Naive B cell (primary cell): ENCODE results near the gene ABCD3. TPM values are rescaled to one million over a fixed set of nuclear protein-coding genes. Genes with fewer than 3 reads are reported as not detected.
"Not testable (repeated sequence)": the region's sequence is repeated elsewhere in the genome, so short reads cannot be mapped to it uniquely, and the experiment has no call there.

Experiments used
- ATAC-seq, 2 donors: fragments of 150-1000 bp; cut with Tn5 transposase; 2 replicates each; pipeline ENCODE4 v1.10.0; 2021; ENCODE audit warnings: low read depth in 2 of 2, mild to moderate bottlenecking in 2 of 2, moderate library complexity in 2 of 2
- DNase-seq: peaks from one replicate; pipeline ENCODE4 v3.0.0; 2022
- H3K27ac Mint-ChIP-seq, 6 donors: one replicate each; pipeline ENCODE4 v1.8.0; 2020 to 2022; ENCODE audit warnings: mild to moderate bottlenecking in 6 of 6, mixed read lengths in 6 of 6, moderate library complexity in 5 of 6, inconsistent platforms in 2 of 6
- H3K27me3 Mint-ChIP-seq, 3 donors: one replicate each; pipeline ENCODE4 v1.8.0; 2021 to 2022; ENCODE audit warnings: mixed read lengths in 3 of 3, mild to moderate bottlenecking in 1 of 3
- H3K36me3 Mint-ChIP-seq, 2 donors: one replicate each; pipeline ENCODE4 v1.8.0; 2020 to 2022; ENCODE audit warnings: mixed read lengths in 2 of 2, inconsistent platforms in 1 of 2, mild to moderate bottlenecking in 1 of 2
- H3K4me1 Mint-ChIP-seq, 3 donors: one replicate each; pipeline ENCODE4 v1.8.0; 2020 to 2022; ENCODE audit warnings: mixed read lengths in 3 of 3, inconsistent platforms in 1 of 3, mild to moderate bottlenecking in 1 of 3, moderate library complexity in 1 of 3
- H3K4me3 Mint-ChIP-seq, 8 donors: one replicate each; pipeline ENCODE4 v1.8.0; 2020 to 2022; ENCODE audit warnings: mild to moderate bottlenecking in 8 of 8, mixed read lengths in 8 of 8, moderate library complexity in 8 of 8, inconsistent platforms in 2 of 8
- H3K9me3 Mint-ChIP-seq, 7 donors: one replicate each; pipeline ENCODE4 v1.8.0; 2020 to 2022; ENCODE audit warnings: mixed read lengths in 7 of 7, mild to moderate bottlenecking in 5 of 7, inconsistent platforms in 2 of 7, moderate library complexity in 1 of 7
- polyA plus RNA-seq, 6 donors: library from polyadenylated mRNA; unstranded; fragments of 300-500 nt; fragmentation: Illumina TruSeq; gene quantifications; one replicate each; pipeline ENCODE4 v1.2.3, GENCODE V29; 2021; ENCODE audit warnings: low read depth in 6 of 6

Gene ABCD3
- polyA plus RNA-seq, 6 donors from 2014 or later, result 12.3 to 20.7 (median 16.9) TPM

- DNase-seq, result no peak
- H3K27me3 Mint-ChIP-seq, result peaks cover 5 to 16% (median 9%) of the 10 kb centered on the region in 3 donors
- H3K9me3 Mint-ChIP-seq, result peaks cover 0 to 3% (median 0%) of the 10 kb centered on the region in 7 donors
- no peak overlapping the region for H3K27ac Mint-ChIP-seq
- ATAC-seq, result no peak
- no peaks in the 10 kb centered on the region for H3K36me3 Mint-ChIP-seq
- H3K4me3 Mint-ChIP-seq, result no peak overlapping the region
- H3K4me1 Mint-ChIP-seq, result no peaks in the 10 kb centered on the region
Observed at GRCh38 chr1:94554580-94554979, 136.4 kb downstream of the ABCD3 start.

GRCh38 chr1:94555091-94555490 is 136.9 kb downstream of the ABCD3 start:
- DNase-seq (no peak), ATAC-seq (no peak)
- H3K27ac Mint-ChIP-seq, result no peak overlapping the region
- peaks cover 4 to 16% (median 5%) of the 10 kb centered on the region in 3 donors for H3K27me3 Mint-ChIP-seq
- peaks cover 0 to 3% (median 0%) of the 10 kb centered on the region in 7 donors for H3K9me3 Mint-ChIP-seq
- no peak overlapping the region for H3K4me3 Mint-ChIP-seq
- H3K36me3 Mint-ChIP-seq, result no peaks in the 10 kb centered on the region
- no peaks in the 10 kb centered on the region for H3K4me1 Mint-ChIP-seq

- no peak for DNase-seq
- peaks cover 0 to 3% (median 0%) of the 10 kb centered on the region in 7 donors for H3K9me3 Mint-ChIP-seq
- ATAC-seq, result no peak
Observed at GRCh38 chr1:94559921-94560320, 141.7 kb downstream of the ABCD3 start.

GRCh38 chr1:94560333-94560732 is 142.1 kb downstream of the ABCD3 start:
- H3K9me3 Mint-ChIP-seq, result peaks cover 0 to 3% (median 0%) of the 10 kb centered on the region in 7 donors
- no peak overlapping the region for H3K4me3 Mint-ChIP-seq
- H3K27ac Mint-ChIP-seq, result no peak overlapping the region
- H3K27me3 Mint-ChIP-seq, result peaks cover 5 to 11% (median 5%) of the 10 kb centered on the region in 3 donors
- DNase-seq (no peak), ATAC-seq (no peak)
- H3K36me3 Mint-ChIP-seq, result no peaks in the 10 kb centered on the region
- H3K4me1 Mint-ChIP-seq, result no peaks in the 10 kb centered on the region

More at GRCh38 chr1:94559921-94560320, 141.7 kb downstream of the ABCD3 start:
- Mint-ChIP-seq H3K27me3 (peaks cover 9 to 11% (median 9%) of the 10 kb centered on the region in 3 donors), H3K36me3 (no peaks in the 10 kb centered on the region), H3K27ac (no peak overlapping the region), H3K4me1 (no peaks in the 10 kb centered on the region), H3K4me3 (no peak overlapping the region)

GRCh38 chr1:94562519-94563260 is 144.5 kb downstream of the ABCD3 start:
- H3K4me1 Mint-ChIP-seq, result no peaks in the 10 kb centered on the region
- no peak for DNase-seq
- no peak overlapping the region for H3K4me3 Mint-ChIP-seq
- no peak overlapping the region for H3K27ac Mint-ChIP-seq
- peaks cover 0 to 4% (median 0%) of the 10 kb centered on the region in 7 donors for H3K9me3 Mint-ChIP-seq
- no peak for ATAC-seq
- peaks cover 0 to 11% (median 4%) of the 10 kb centered on the region in 3 donors for H3K27me3 Mint-ChIP-seq
- H3K36me3 Mint-ChIP-seq, result no peaks in the 10 kb centered on the region

- Mint-ChIP-seq H3K36me3 (no peaks in the 10 kb centered on the region), H3K27me3 (peaks cover 0 to 11% (median 4%) of the 10 kb centered on the region in 3 donors), H3K9me3 (peaks cover 0 to 8% (median 0%) of the 10 kb centered on the region in 7 donors), H3K4me3 (no peak overlapping the region), H3K4me1 (no peaks in the 10 kb centered on the region), H3K27ac (no peak overlapping the region)
- ATAC-seq (no peak), DNase-seq (no peak)
Observed at GRCh38 chr1:94565901-94566300, 147.7 kb downstream of the ABCD3 start.

- H3K36me3 Mint-ChIP-seq, H3K4me3 Mint-ChIP-seq, H3K4me1 Mint-ChIP-seq, ATAC-seq, DNase-seq: not testable (repeated sequence)
- peaks cover 0 to 11% (median 4%) of the 10 kb centered on the region in 3 donors for H3K27me3 Mint-ChIP-seq
- H3K27ac Mint-ChIP-seq, result peak overlapping the region in 1 of 6 donors; percentile 49
- peaks cover 0 to 12% (median 4%) of the 10 kb centered on the region in 7 donors for H3K9me3 Mint-ChIP-seq
Observed at GRCh38 chr1:94566436-94566835, 148.2 kb downstream of the ABCD3 start.

- H3K4me3 Mint-ChIP-seq, DNase-seq, H3K4me1 Mint-ChIP-seq, H3K27me3 Mint-ChIP-seq, H3K36me3 Mint-ChIP-seq, ATAC-seq, H3K27ac Mint-ChIP-seq: not testable (repeated sequence)
- H3K9me3 Mint-ChIP-seq, result peaks cover 5 to 28% (median 13%) of the 10 kb centered on the region in 7 donors
Observed at GRCh38 chr1:94567975-94568607, 149.9 kb downstream of the ABCD3 start.

Other genes starting within 250 kb of the ABCD3 start
- not detected for gene ARHGAP29, start 180.8 kb upstream of the ABCD3 start, polyA plus RNA-seq
- gene F3, start 123.4 kb downstream of the ABCD3 start, polyA plus RNA-seq, result not detected